ENCODE measurements around the gene SRP54. TPM values are rescaled to one million over a fixed set of nuclear protein-coding genes. Genes with fewer than 3 reads are reported as not detected.

Gene SRP54
- total RNA-seq, 1 experiment from 2014 or later: 57.6 TPM

DNA sequence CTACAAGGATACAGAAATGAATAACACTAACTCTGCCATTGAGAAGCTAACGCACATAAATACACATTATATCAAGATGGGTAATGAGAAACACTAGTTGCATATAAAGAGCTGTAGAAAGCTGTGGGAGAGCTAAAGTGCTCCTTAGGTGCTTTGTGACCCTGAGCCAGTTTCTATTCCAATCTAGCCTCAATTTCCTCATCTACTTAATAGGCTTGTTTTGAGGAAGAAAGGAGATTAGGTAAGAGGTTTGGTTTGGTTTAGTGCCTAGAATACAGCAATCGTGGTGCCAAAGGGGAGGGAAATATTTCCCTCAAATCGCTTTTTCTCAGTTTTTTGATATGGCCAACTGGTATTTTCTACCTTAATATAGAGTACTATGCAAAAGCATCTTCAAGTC is 994 bp downstream of the SRP54 start:
- no TSS peak for BruUV-seq (replicated peaks)
- peaks cover 7% of the 10 kb centered on the region for H3K36me3 Mint-ChIP-seq (ENCODE audit: insufficient read depth, unreplicated experiment)
- TF ChIP-seq, protein P1, sequence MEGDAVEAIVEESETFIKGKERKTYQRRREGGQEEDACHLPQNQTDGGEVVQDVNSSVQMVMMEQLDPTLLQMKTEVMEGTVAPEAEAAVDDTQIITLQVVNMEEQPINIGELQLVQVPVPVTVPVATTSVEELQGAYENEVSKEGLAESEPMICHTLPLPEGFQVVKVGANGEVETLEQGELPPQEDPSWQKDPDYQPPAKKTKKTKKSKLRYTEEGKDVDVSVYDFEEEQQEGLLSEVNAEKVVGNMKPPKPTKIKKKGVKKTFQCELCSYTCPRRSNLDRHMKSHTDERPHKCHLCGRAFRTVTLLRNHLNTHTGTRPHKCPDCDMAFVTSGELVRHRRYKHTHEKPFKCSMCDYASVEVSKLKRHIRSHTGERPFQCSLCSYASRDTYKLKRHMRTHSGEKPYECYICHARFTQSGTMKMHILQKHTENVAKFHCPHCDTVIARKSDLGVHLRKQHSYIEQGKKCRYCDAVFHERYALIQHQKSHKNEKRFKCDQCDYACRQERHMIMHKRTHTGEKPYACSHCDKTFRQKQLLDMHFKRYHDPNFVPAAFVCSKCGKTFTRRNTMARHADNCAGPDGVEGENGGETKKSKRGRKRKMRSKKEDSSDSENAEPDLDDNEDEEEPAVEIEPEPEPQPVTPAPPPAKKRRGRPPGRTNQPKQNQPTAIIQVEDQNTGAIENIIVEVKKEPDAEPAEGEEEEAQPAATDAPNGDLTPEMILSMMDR (IDR thresholded peaks at IDR 0.05; ENCODE audit: unreplicated experiment): no peak
- H3K27ac Mint-ChIP-seq (ENCODE audit: unreplicated experiment): no peak overlapping the region
- no peak overlapping the region for H3K4me3 Mint-ChIP-seq (ENCODE audit: low read depth, unreplicated experiment)
- CTCF ChIA-PET: interaction anchor here (0.6 to 1.1 kb wide), 2 partner anchors 106 to 378 kb away, joined by 3 read pairs; no protein-coding TSS in a partner anchor
- DNase-seq: no peak
- H3K4me1 Mint-ChIP-seq (ENCODE audit: low read depth, unreplicated experiment): no peaks in the 10 kb centered on the region
- H3K27me3 Mint-ChIP-seq (ENCODE audit: unreplicated experiment): no peaks in the 10 kb centered on the region
- intact Hi-C loops (cut with micrococcal nuclease; ENCODE audit: unreplicated experiment): no loop called here
- no peaks in the 10 kb centered on the region for H3K9me3 Mint-ChIP-seq (ENCODE audit: low read depth, unreplicated experiment)

DNA sequence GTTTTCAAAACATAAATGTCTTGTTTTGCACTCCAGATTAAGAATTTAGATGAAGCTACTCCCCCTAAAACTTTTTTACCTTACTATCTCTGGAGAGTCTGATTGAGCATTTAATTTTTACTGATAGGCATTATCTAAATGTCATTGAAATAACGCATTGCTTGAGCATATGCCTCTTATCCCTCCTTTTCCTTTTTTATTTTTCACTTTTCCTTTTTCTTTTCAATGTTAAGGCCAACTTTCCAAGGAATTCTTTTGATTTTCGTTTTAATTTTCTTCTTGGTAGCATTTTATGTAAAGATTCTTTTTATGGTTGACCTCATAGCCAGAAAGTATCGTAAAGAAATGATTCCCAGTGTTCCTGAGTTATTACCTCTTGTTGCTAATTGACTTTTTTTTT is 2.9 kb downstream of the SRP54 start:
- TF ChIP-seq, protein P1 (IDR thresholded peaks at IDR 0.05; ENCODE audit: unreplicated experiment): no peak
- BruUV-seq (replicated peaks): no TSS peak
- H3K27ac Mint-ChIP-seq (ENCODE audit: unreplicated experiment): no peak overlapping the region
- no peaks in the 10 kb centered on the region for H3K9me3 Mint-ChIP-seq (ENCODE audit: low read depth, unreplicated experiment)
- no peak for DNase-seq
- intact Hi-C loops (cut with micrococcal nuclease; ENCODE audit: unreplicated experiment): no loop called here
- H3K36me3 Mint-ChIP-seq (ENCODE audit: insufficient read depth, unreplicated experiment): peaks cover 7% of the 10 kb centered on the region
- CTCF ChIA-PET: no interaction called here
- no peak overlapping the region for H3K4me3 Mint-ChIP-seq (ENCODE audit: low read depth, unreplicated experiment)
- H3K27me3 Mint-ChIP-seq (ENCODE audit: unreplicated experiment): no peaks in the 10 kb centered on the region
- no peaks in the 10 kb centered on the region for H3K4me1 Mint-ChIP-seq (ENCODE audit: low read depth, unreplicated experiment)

DNA sequence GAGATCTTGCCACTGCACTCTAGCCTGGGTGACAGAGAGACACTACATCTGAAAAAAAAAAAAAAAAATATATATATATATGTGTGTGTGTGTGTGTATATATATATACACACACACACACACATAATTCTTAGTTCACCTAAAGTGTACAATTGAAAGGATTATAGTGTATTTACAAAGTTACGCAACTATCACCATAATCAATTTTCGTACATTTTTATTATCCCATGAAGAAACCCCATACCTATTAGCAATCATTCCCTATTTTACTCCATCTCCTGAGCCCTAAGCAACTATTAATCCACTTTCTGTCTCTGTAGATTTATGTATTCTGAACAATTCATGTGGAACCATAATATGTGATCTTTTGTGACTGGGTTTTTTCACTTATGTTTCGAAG is 4.4 kb downstream of the SRP54 start:
- BruUV-seq (replicated peaks): no TSS peak
- no peak for DNase-seq
- Mint-ChIP-seq H3K4me3 (ENCODE audit: low read depth, unreplicated experiment) (no peak overlapping the region), H3K27me3 (ENCODE audit: unreplicated experiment) (no peaks in the 10 kb centered on the region), H3K4me1 (ENCODE audit: low read depth, unreplicated experiment) (no peaks in the 10 kb centered on the region), H3K36me3 (ENCODE audit: insufficient read depth, unreplicated experiment) (peaks cover 7% of the 10 kb centered on the region), H3K27ac (ENCODE audit: unreplicated experiment) (no peak overlapping the region), H3K9me3 (ENCODE audit: low read depth, unreplicated experiment) (no peaks in the 10 kb centered on the region)
- CTCF ChIA-PET: no interaction called here
- TF ChIP-seq, protein P1 (IDR thresholded peaks at IDR 0.05; ENCODE audit: unreplicated experiment): no peak
- intact Hi-C loops (cut with micrococcal nuclease; ENCODE audit: unreplicated experiment): no loop called here

DNA sequence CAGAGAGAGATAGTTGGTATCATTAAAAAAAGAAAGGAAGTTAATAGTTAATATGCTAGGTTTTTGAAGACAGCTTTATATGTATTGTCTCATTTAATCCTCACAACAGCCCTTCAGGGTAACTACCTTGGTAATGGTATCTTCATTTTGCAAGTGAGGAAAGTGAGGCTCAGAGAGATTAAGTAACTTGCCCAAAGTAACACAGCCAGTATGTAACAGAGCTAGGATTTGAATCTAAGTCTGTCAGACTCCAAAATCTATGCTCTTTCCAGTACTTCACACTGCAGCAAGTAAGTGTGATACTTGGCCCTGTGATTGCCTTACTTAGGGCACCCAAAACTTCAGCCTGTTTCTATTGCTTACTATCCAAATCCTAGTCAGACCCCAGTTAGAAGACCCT is 7.0 kb downstream of the SRP54 start:
- H3K36me3 Mint-ChIP-seq (ENCODE audit: insufficient read depth, unreplicated experiment): no peaks in the 10 kb centered on the region

More for the DNA sequence above, 7.0 kb downstream of the SRP54 start:
- TF ChIP-seq, protein P1 (IDR thresholded peaks at IDR 0.05; ENCODE audit: unreplicated experiment): no peak
- no peak overlapping the region for H3K4me3 Mint-ChIP-seq (ENCODE audit: low read depth, unreplicated experiment)
- H3K27ac Mint-ChIP-seq (ENCODE audit: unreplicated experiment): no peak overlapping the region
- CTCF ChIA-PET: no interaction called here
- peaks cover 7% of the 10 kb centered on the region for H3K4me1 Mint-ChIP-seq (ENCODE audit: low read depth, unreplicated experiment)
- H3K27me3 Mint-ChIP-seq (ENCODE audit: unreplicated experiment): no peaks in the 10 kb centered on the region
- intact Hi-C loops (cut with micrococcal nuclease; ENCODE audit: unreplicated experiment): no loop called here
- no peaks in the 10 kb centered on the region for H3K9me3 Mint-ChIP-seq (ENCODE audit: low read depth, unreplicated experiment)
- BruUV-seq (replicated peaks): no TSS peak
- no peak for DNase-seq

Measured in Calu3 (cell line).